GM12872 (cell line): ENCODE measurements around the gene CLEC17A.

ENCODE experiments used
- CTCF ChIP-seq: IDR thresholded peaks from 3 replicates; pipeline ENCODE4 v1.5.1; 2011; ENCODE audit warnings: low read depth, mild to moderate bottlenecking, low read length, moderate library complexity; ENCODE audit not compliant: insufficient read depth

Gene CLEC17A

GRCh38 chr19:14648506-14648905 is 65.6 kb downstream of the CLEC17A start:
- no peak for TF ChIP-seq CTCF

GRCh38 chr19:14649020-14649419 is 66.1 kb downstream of the CLEC17A start:
- no peak for TF ChIP-seq CTCF

- TF ChIP-seq CTCF = no peak
Observed at GRCh38 chr19:14650161-14650560, 67.3 kb downstream of the CLEC17A start.

- TF ChIP-seq CTCF = no peak
Observed at GRCh38 chr19:14654786-14655560, 72.1 kb downstream of the CLEC17A start.

- TF ChIP-seq CTCF = no peak
Observed at GRCh38 chr19:14655726-14656125, 72.8 kb downstream of the CLEC17A start.

GRCh38 chr19:14659874-14660489 is 77.1 kb downstream of the CLEC17A start:
- no peak for TF ChIP-seq CTCF

GRCh38 chr19:14661372-14661924 is 78.6 kb downstream of the CLEC17A start:
- no peak for TF ChIP-seq CTCF
